ENCODE data around the gene MAPKAP1.

MAPKAP1 gene

GRCh38 chr9:125472926-125473701 lies 233.9 kb downstream of the MAPKAP1 start:
- peak; percentile 8 for DNase-seq

GRCh38 chr9:125472562-125472925 lies 234.5 kb downstream of the MAPKAP1 start:
- DNase-seq, result no peak

DNA sequence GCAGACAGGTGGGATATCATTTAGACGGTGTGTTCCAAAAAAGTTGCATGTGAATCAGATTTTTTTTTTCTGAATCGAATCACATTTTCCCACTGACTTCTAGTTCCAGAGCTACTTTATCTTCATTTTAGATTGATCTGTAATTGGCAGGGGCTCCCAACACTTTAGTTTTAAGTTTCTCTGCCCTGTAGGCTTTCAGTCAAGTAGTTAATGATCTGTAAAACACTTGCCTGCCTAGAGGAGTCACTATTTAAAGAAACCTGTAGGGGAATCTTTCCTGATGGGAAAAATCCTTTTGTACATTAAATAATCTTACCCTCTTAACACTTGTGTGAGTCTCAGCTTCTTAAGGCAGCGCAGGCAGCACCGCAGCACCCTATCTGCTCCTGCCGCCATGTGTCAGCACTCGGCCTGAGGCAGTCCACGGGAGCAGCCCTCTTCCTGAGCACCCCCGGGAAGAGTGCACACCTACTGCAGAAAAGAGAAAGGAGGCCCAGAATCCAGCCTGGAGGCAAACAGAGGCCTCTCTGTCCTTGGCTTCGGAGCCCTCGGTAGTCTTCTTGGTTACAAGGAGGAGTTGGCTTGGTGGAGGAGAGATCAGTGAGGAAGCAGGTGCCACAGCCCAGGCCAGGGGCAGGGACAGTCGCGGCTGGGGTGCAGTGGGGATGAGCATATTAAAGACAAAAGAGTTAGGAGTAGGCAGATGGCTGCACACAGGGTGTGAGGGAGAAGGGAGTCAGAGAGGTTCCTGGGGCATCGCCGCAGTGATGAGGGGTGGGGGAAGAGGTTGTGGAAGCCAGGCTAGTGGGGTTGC lies 236.0 kb downstream of the MAPKAP1 start:
- no peak for DNase-seq

GRCh38 chr9:125470189-125470588 lies 236.8 kb downstream of the MAPKAP1 start:
- no peak for DNase-seq

DNA sequence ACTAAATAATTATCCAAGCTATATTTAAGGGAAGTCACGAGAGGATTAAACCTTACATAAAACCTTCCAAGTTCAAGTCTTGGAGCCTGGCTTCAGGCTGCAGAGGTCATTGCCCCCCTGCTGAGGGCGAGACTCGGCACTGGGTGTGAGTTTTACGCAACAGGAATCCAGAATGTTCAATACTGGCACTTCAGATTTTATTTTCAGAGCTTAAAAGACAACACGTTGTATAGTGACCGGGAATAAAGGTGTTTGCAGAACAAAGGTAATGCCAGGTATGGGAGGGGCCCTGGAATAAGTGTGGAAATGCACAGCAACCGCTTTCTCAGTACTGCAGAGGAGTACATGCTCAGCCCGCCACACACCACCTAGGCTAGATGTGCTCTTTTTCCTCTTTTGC lies 238.4 kb downstream of the MAPKAP1 start:
- DNase-seq, result no peak

- DNase-seq, result peak; percentile 22
Measured at GRCh38 chr9:125467116-125467740, 239.8 kb downstream of the MAPKAP1 start.

GRCh38 chr9:125466411-125466810 lies 240.6 kb downstream of the MAPKAP1 start:
- DNase-seq, result no peak

GRCh38 chr9:125464591-125465385 lies 242.2 kb downstream of the MAPKAP1 start:
- peak; percentile 25 for DNase-seq

DNA sequence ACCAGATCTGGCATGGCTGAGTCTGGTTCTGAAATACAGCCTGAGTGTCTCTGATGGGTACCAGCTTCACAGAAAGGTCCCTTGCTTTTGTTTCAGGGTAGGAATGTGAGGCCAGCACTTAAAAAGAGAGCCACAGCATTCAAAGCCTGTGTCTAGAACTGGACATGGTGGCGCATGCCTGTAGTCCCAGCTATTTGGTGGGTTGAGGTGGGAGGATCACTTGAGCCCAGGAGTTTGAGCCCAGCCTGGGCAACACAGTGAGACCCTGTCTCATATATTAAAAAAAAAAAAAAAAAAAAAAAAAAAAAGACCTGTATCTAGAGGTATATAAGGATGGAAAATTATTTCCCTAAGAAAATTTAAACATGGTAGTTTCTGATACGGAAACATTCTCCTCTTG lies 243.1 kb downstream of the MAPKAP1 start:
- no peak for DNase-seq

- no peak for DNase-seq
Measured at GRCh38 chr9:125462861-125463291, 244.1 kb downstream of the MAPKAP1 start.

- no peak for DNase-seq
Measured at GRCh38 chr9:125461636-125462190, 245.3 kb downstream of the MAPKAP1 start.

DNA sequence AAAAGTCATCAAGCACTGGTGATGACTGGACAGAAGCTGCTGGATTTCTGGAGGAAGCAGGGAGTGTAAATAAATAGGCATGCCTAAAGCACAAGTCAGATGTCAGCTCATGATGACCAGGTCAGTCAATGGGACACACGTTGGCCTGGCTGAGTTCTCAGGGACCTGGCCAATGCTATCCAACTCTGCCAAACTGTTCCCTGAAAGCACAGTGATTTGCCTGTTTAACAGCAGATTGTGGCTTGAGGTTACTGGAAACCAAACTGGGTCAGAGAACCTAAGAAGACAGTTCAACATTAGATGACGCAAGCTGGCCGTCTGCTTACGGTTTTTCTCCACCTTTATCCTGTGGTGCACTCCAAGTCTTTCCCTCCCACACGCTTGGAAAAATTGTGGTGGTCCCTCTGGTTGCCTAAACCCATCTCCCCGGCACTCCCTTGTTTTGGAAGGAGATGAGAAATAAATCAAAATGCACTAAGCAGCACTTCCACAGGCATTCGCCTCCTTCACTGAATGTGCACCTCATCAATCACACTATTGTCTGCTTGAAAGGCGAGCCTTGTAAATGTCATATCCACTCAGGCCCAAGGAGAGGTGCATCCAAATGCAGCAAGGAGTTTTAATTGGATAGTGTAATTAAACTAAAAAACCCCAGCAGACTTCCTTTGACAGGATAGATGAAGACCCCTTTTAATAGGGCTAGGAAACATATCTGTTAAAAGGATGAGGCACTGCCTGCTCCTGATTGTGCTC lies 245.9 kb downstream of the MAPKAP1 start:
- no peak for DNase-seq

GRCh38 chr9:125460346-125460745 lies 246.7 kb downstream of the MAPKAP1 start:
- no peak for DNase-seq

GRCh38 chr9:125457357-125457756 lies 249.7 kb downstream of the MAPKAP1 start:
- no peak for DNase-seq

GRCh38 chr9:125455876-125456275 lies 251.1 kb downstream of the MAPKAP1 start:
- no peak for DNase-seq

DNA sequence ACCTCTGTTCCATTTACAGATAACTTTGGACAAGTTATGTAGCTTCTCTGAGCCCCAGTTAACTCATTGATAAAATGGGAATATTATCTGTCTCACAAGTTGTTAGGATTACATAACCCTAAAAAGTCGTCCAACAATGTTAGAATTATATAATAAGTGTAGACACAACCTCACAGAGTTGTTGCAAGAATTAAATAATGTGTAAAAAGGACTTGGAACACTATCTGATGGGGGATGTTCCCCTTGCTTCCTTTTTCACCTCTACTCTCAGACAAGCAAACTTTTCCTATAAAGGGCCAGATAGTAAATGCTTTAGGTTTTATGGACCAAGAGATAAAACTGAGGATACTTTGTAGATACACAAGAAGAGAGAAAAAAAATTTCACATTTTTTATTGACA lies 251.9 kb downstream of the MAPKAP1 start:
- DNase-seq, result no peak

DNA sequence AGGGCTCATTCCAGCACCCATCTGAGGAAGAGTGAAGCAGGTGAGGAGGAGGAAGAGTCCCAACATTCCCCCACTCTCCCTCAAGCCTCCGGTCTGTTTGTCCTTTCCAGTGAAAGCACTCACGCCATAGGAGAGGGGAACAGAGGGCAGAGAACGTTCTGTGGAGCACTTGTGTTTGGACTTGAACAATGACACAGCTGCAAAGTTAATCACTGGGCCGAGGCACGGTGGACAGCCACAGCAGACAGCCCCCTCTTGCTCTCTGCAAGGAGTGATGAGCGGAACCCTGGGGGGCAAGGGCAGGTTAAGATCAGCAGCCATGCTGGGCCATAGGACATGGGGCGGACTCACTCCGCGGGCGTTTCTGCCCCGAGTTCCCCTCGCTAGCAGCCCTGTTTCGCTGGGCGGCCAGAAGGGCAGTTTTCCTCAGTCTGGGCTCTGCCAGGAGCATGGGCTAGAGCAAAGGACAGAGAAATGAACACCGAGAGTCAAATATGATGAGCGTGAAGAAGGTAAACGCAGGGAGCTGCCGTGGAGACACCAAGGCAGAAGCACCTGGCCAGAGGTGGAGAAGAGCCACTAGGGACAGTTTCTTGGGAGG lies 259.7 kb downstream of the MAPKAP1 start:
- DNase-seq, result no peak

DNA sequence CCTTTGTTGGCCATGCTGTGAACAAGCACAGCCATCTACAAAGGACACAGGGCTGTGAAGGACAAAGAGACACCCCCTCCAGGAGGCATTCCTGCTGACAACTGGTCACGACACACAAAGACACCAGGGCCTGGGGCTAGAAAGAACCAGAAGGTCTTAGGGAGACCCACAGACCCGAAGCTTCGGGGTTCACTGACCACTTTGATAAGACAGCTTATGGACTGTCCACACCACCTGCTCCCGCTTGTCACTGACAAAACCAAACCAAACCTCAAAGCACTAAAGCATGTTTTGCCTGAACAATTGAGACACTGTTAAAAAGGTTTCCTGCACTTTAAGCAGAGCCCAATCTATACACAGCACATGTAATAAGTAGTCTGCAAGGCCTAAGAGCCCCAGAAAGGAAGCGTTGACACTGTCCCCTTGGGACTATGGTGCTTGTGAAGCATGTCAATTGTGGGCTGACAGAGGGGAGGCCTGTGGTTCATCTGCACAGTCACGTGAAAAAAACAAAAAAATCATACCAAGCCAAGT lies 260.4 kb downstream of the MAPKAP1 start:
- no peak for DNase-seq

- DNase-seq, result no peak
Measured at GRCh38 chr9:125444956-125445506, 262.0 kb downstream of the MAPKAP1 start.

- no peak for DNase-seq
Measured at GRCh38 chr9:125444166-125444565, 262.8 kb downstream of the MAPKAP1 start.

DNA sequence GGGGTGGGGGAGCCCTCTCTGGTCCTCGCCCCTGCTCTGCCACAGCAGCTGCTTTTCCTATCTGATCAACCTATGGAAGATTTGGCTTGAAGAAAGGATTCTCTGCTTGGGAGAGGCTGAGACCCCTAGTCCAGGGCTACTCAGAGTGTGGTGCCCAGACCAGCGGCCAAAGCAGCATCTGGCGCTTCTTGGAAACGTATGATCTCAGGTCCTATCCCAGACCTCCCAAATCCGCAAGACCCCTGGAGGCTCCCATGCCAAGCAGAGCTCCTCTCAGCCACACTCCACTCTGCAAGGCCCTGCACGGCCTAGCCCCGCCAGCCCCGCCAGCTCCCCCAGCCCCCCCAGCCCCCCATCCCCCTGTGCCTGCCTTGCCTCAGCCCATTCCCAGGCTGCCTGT lies 263.6 kb downstream of the MAPKAP1 start:
- no peak for DNase-seq
